Smooth muscle cell (in vitro differentiated cells): ENCODE measurements around the gene SYNDIG1. TPM values are rescaled to one million over a fixed set of nuclear protein-coding genes. Genes with fewer than 3 reads are reported as not detected.

Experiments used
- DNase-seq: peaks from one replicate; lab custom pipeline; 2025; ENCODE audit not compliant: unreplicated experiment; lab: John Stamatoyannopoulos, UW
- H2AFZ ChIP-seq: fragments of 200-600 bp; sonication (generic); 2 replicates; pipeline ENCODE4 v1.6.0; 2016; ENCODE audit warnings: antibody characterized with exemption, low read depth, mild to moderate bottlenecking
- H3F3A ChIP-seq: fragments of 200-600 bp; sonication (generic); 2 replicates; pipeline ENCODE4 v1.6.0; 2017; ENCODE audit warnings: antibody characterized with exemption, low read depth
- H3K27ac ChIP-seq: fragments of 200-600 bp; sonication (generic); 2 replicates; pipeline ENCODE4 v1.5.1; 2016; ENCODE audit warnings: low read depth, mild to moderate bottlenecking
- H3K27me3 ChIP-seq: fragments of 200-600 bp; sonication (generic); 2 replicates; pipeline ENCODE4 v1.6.1; 2016; ENCODE audit warnings: low read depth, mild to moderate bottlenecking
- H3K36me3 ChIP-seq: fragments of 200-600 bp; sonication (generic); 2 replicates; pipeline ENCODE4 v1.5.1; 2016; ENCODE audit warnings: low read depth
- H3K4me1 ChIP-seq: fragments of 200-600 bp; sonication (generic); 2 replicates; pipeline ENCODE4 v1.5.1; 2016; ENCODE audit warnings: low read depth
- H3K4me2 ChIP-seq: fragments of 200-600 bp; sonication (generic); 2 replicates; pipeline ENCODE4 v1.6.0; 2016; ENCODE audit warnings: mild to moderate bottlenecking
- H3K4me3 ChIP-seq: fragments of 200-600 bp; sonication (generic); 2 replicates; pipeline ENCODE4 v1.5.1; 2016; ENCODE audit warnings: mild to moderate bottlenecking
- H3K79me2 ChIP-seq: fragments of 200-600 bp; sonication (generic); 2 replicates; pipeline ENCODE4 v1.6.0; 2016; ENCODE audit warnings: low read depth, mild to moderate bottlenecking
- H3K9ac ChIP-seq: fragments of 200-600 bp; sonication (generic); 2 replicates; pipeline ENCODE4 v1.6.0; 2016; ENCODE audit warnings: low read depth
- H3K9me3 ChIP-seq: fragments of 200-600 bp; sonication (generic); replicated peaks from 2 replicates; pipeline ENCODE4 v1.5.1; 2016; ENCODE audit warnings: low read depth
- H4K20me1 ChIP-seq: fragments of 200-600 bp; sonication (generic); 2 replicates; pipeline ENCODE4 v1.6.0; 2016; ENCODE audit warnings: low read depth
- WGBS: methylation state at CpG from one replicate; pipeline ENCODE4 v1.1.7; 2016; ENCODE audit warnings: low lambda C conversion rate; 5-methylcytosine and 5-hydroxymethylcytosine counted together
- polyA plus RNA-seq: library from polyadenylated mRNA; unstranded; fragments of >200 nt; fragmentation: Nextera tagmentation; extraction: Ambion mirVana; gene quantifications from 2 replicates; pipeline ENCODE4 v1.2.1, GENCODE V29; 2016
- total RNA-seq: library from RNA; depleted of rRNA; stranded (reverse); fragments of >200 nt; gene quantifications from 2 replicates; pipeline ENCODE4 v1.2.3, GENCODE V29; 2014
- TF ChIP-seq, protein P1 (sequence below): fragments of 200-600 bp; sonication (generic); IDR thresholded peaks from 2 replicates; pipeline ENCODE4 v1.5.1; 2017; ENCODE audit warnings: borderline replicate concordance, mild to moderate bottlenecking, antibody characterized with exemption; ENCODE audit not compliant: insufficient read depth, poor library complexity, severe bottlenecking

SYNDIG1 gene
- total and polyA plus RNA-seq, 2 experiments from 2014 or later: 1.8 to 2.2 TPM

DNA sequence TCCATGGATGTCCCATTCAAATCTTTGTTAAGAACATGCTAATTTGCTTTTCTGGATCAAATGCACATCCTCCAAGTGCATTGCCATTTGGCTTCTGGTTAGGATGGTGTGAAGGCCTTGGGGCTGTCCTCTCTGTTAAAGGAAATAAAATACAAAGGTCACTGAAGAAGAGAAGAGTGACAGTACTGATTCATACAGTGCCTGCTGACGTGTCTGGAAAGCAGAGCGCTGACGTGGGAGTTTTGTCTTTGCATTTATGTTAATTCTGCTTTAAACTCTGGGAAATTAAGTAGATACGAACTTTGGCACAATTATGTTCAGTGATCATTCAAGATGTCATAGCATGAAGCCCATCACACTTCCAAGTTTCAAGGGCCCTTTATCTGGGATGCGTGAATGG is 33.2 kb downstream of the SYNDIG1 start:
- Histone ChIP-seq H4K20me1 (no peaks in the 10 kb centered on the region), H3K4me1 (no peaks in the 10 kb centered on the region), H3K9me3 (no peaks in the 10 kb centered on the region), H3K9ac (peak overlapping the region; percentile 95), H3K36me3 (no peaks in the 10 kb centered on the region), H3K4me3 (no peak overlapping the region), H3K27ac (peak overlapping the region; percentile 99), H3K4me2 (peak overlapping the region; percentile 63), H3K27me3 (no peaks in the 10 kb centered on the region), H3K79me2 (no peaks in the 10 kb centered on the region), H3F3A (peaks cover 11% of the 10 kb centered on the region), H2AFZ (no peak overlapping the region)
- 31% methylated on average over 5 of the region's 5 CpGs for WGBS
- TF ChIP-seq, protein P1, sequence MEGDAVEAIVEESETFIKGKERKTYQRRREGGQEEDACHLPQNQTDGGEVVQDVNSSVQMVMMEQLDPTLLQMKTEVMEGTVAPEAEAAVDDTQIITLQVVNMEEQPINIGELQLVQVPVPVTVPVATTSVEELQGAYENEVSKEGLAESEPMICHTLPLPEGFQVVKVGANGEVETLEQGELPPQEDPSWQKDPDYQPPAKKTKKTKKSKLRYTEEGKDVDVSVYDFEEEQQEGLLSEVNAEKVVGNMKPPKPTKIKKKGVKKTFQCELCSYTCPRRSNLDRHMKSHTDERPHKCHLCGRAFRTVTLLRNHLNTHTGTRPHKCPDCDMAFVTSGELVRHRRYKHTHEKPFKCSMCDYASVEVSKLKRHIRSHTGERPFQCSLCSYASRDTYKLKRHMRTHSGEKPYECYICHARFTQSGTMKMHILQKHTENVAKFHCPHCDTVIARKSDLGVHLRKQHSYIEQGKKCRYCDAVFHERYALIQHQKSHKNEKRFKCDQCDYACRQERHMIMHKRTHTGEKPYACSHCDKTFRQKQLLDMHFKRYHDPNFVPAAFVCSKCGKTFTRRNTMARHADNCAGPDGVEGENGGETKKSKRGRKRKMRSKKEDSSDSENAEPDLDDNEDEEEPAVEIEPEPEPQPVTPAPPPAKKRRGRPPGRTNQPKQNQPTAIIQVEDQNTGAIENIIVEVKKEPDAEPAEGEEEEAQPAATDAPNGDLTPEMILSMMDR: no peak
- DNase-seq: no peak

DNA sequence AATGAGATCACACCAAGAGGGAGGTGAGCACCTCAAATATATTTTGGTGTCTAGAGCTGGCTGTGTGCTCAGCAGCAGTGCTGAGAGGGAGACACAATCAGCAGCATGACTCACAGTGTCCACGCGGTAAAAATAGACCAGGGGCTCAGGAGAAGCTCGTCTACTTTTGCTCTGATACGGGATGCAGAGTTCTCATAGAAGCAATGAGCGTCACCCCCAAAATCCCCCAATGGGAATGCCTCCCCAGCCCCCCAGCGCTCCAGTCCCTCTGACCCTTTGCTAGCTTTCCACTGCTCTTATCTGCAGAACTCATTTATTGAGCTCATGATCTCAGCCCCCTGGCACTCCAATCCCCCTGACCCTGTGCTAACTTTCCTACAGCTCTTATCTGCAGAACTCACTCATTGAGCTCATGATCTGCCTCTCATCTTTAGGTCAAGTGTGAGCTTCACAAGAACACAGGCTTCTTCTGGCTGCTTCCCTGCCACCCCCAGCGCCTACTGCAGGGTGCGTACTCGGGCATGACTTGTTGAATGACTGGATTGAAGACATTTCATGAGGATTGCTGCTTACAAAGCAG is 34.0 kb downstream of the SYNDIG1 start:
- peak; percentile 39 for DNase-seq
- Histone ChIP-seq H4K20me1 (no peaks in the 10 kb centered on the region), H3K4me3 (no peak overlapping the region), H3K27me3 (no peaks in the 10 kb centered on the region), H3K9ac (peak overlapping the region; percentile 95), H3K36me3 (no peaks in the 10 kb centered on the region), H3K4me2 (peak overlapping the region; percentile 63), H3K9me3 (no peaks in the 10 kb centered on the region), H3K27ac (peak overlapping the region; percentile 99), H3K4me1 (no peaks in the 10 kb centered on the region), H3F3A (peaks cover 11% of the 10 kb centered on the region), H2AFZ (no peak overlapping the region), H3K79me2 (no peaks in the 10 kb centered on the region)
- TF ChIP-seq, protein P1: no peak
- WGBS: 15% methylated on average over 9 of the region's 9 CpGs

DNA sequence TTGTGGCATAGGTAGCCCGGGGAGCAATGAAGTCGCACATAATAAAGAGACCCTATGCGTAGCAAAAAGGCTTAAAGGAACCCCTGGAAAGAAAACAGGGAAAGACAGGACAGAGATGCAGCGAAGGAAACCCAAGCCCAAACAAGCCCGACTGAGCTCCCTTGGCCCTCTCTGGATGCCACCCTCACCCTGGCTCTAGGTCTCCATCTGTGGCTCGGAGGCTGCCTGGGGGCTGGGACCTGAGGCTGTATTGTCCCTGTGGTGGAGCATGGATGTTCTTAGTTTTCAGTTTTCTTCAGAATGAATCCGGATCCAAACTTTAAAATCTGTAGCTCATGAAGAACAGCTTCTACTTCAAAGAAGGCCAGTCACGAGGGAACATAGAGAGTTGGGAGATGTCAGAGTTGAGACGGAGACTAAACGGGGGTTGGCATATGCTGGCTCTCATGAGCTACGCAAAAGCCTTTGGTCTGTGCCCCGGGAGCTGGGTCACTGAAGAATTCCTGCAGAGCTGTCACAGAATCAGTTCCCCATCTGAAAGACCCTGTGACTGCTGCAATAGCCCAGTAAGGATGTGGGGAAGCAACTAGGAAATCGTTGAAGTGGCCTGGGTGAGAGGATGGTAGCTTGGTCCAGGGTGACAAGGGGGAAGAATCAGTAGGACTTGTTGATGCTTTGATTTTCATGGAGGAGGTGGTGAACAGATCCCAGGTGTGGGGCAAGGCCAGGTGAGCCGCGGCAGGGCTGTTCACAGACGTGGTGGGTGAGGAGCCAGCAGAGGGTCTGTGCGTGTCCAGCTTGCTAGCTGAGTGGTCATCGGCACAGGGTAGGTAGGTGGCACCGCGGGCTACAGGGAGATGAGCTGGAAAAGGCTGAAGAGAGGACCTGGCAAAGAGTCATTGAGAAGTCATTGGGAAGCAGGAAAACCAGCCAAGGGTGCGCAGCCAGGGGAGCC is 35.2 kb downstream of the SYNDIG1 start:
- TF ChIP-seq, protein P1: no peak
- Histone ChIP-seq H4K20me1 (no peaks in the 10 kb centered on the region), H3K9ac (no peak overlapping the region), H3K79me2 (no peaks in the 10 kb centered on the region), H3K4me1 (no peaks in the 10 kb centered on the region), H2AFZ (no peak overlapping the region), H3K36me3 (no peaks in the 10 kb centered on the region), H3K27me3 (no peaks in the 10 kb centered on the region), H3K4me3 (no peak overlapping the region), H3K27ac (peak overlapping the region; percentile 99), H3F3A (peaks cover 11% of the 10 kb centered on the region), H3K9me3 (no peaks in the 10 kb centered on the region), H3K4me2 (no peak overlapping the region)
- WGBS: 96% methylated on average over 21 of the region's 21 CpGs
- DNase-seq: no peak
